Stimulated activated CD8-positive, alpha-beta memory T cell treated with anti-CD3 and anti-CD28 coated beads, Interleukin-7, amount 100 ng/mL, for 48 hours (primary cell): ENCODE results near the gene USP3.
"Not testable (repeated sequence)": the region's sequence is repeated elsewhere in the genome, so short reads cannot be mapped to it uniquely, and the experiment has no call there.

Experiments used
- DNase-seq, 2 donors: peaks; one replicate each; pipeline ENCODE4 v3.0.0-alpha.2; 2020; ENCODE audit warnings: low read depth in 1 of 2; ENCODE audit errors: extremely low read depth in 1 of 2

The USP3 gene

GRCh38 chr15:63475707-63476106, 28.7 kb upstream of the USP3 start:
- no peak for DNase-seq

GRCh38 chr15:63476229-63476632, 28.2 kb upstream of the USP3 start:
- no peak for DNase-seq

- no peak for DNase-seq
Measured at GRCh38 chr15:63478243-63478642, 26.1 kb upstream of the USP3 start.

- no peak for DNase-seq
Measured at GRCh38 chr15:63480441-63480821, 24.0 kb upstream of the USP3 start.

GRCh38 chr15:63481105-63481810, 23.1 kb upstream of the USP3 start:
- DNase-seq, result no peak

GRCh38 chr15:63482874-63483323, 21.5 kb upstream of the USP3 start:
- no peak for DNase-seq

GRCh38 chr15:63483521-63484371, 20.6 kb upstream of the USP3 start:
- DNase-seq, result no peak

- no peak for DNase-seq
Measured at GRCh38 chr15:63484433-63485186, 19.8 kb upstream of the USP3 start.

- peak; percentile 68 to 82 for DNase-seq
Measured at GRCh38 chr15:63487076-63487757, 17.2 kb upstream of the USP3 start.

- DNase-seq, result not testable (repeated sequence)
Measured at GRCh38 chr15:63487758-63488397, 16.5 kb upstream of the USP3 start.

GRCh38 chr15:63488398-63488960, 15.9 kb upstream of the USP3 start:
- no peak for DNase-seq

- no peak for DNase-seq
Measured at GRCh38 chr15:63489352-63489751, 15.0 kb upstream of the USP3 start.

GRCh38 chr15:63490345-63491034, 13.9 kb upstream of the USP3 start:
- no peak for DNase-seq

- no peak for DNase-seq
Measured at GRCh38 chr15:63491116-63491827, 13.1 kb upstream of the USP3 start.

- DNase-seq, result no peak
Measured at GRCh38 chr15:63491979-63492378, 12.4 kb upstream of the USP3 start.

- no peak for DNase-seq
Measured at GRCh38 chr15:63492541-63493077, 11.8 kb upstream of the USP3 start.

GRCh38 chr15:63493436-63493835, 11.0 kb upstream of the USP3 start:
- DNase-seq, result no peak

- no peak for DNase-seq
Measured at GRCh38 chr15:63494408-63494807, 10.0 kb upstream of the USP3 start.

GRCh38 chr15:63495343-63495742, 9.1 kb upstream of the USP3 start:
- no peak for DNase-seq
